Activated CD8-positive, alpha-beta memory T cell treated with anti-CD3 and anti-CD28 coated beads for 48 hours (primary cell): ENCODE results near the gene FMO4.
"Not testable (repeated sequence)": the region's sequence is repeated elsewhere in the genome, so short reads cannot be mapped to it uniquely, and the experiment has no call there.

Experiments
- DNase-seq, 3 experiments: peaks; one replicate each; pipeline ENCODE4 v3.0.0-alpha.2; 2020; ENCODE audit warnings: low read depth in 2 of 3, low spot score in 2 of 3

Gene FMO4

GRCh38 chr1:171313835-171314320 lies at the start of gene FMO4:
Gene FMO4 (plus strand): TSS chr1:171314183. CDS start chr1:171319826, 5,643 bp downstream.
- peak; percentile 20 to 48 (median 37) for DNase-seq

- no peak for DNase-seq
These were observed 48.3 kb upstream of the FMO4 start for GRCh38 chr1:171265686-171266085.

- no peak for DNase-seq
These were observed 47.1 kb upstream of the FMO4 start for GRCh38 chr1:171266930-171267329.

GRCh38 chr1:171267391-171267790 lies 46.6 kb upstream of the FMO4 start:
- no peak for DNase-seq

GRCh38 chr1:171270806-171271205 lies 43.2 kb upstream of the FMO4 start:
- DNase-seq: no peak

GRCh38 chr1:171277534-171277933 lies 36.4 kb upstream of the FMO4 start:
- no peak for DNase-seq

- no peak for DNase-seq
These were observed 34.7 kb upstream of the FMO4 start for GRCh38 chr1:171279234-171279633.

GRCh38 chr1:171279678-171280077 lies 34.3 kb upstream of the FMO4 start:
- no peak for DNase-seq

- DNase-seq: no peak
These were observed 33.4 kb upstream of the FMO4 start for GRCh38 chr1:171280599-171280998.

GRCh38 chr1:171286032-171286705 lies 27.8 kb upstream of the FMO4 start:
- no peak for DNase-seq

- DNase-seq: no peak
These were observed 23.4 kb upstream of the FMO4 start for GRCh38 chr1:171290621-171291020.

GRCh38 chr1:171292799-171293198 lies 21.2 kb upstream of the FMO4 start:
- DNase-seq: no peak

GRCh38 chr1:171295383-171295782 lies 18.6 kb upstream of the FMO4 start:
- DNase-seq: not testable (repeated sequence)

- no peak for DNase-seq
These were observed 18.2 kb upstream of the FMO4 start for GRCh38 chr1:171295821-171296220.

GRCh38 chr1:171296897-171297296 lies 17.1 kb upstream of the FMO4 start:
- no peak for DNase-seq

GRCh38 chr1:171298696-171299095 lies 15.3 kb upstream of the FMO4 start:
- no peak for DNase-seq

GRCh38 chr1:171299342-171299741 lies 14.6 kb upstream of the FMO4 start:
- no peak for DNase-seq

GRCh38 chr1:171300401-171300800 lies 13.6 kb upstream of the FMO4 start:
- DNase-seq: no peak

- DNase-seq: no peak
These were observed 3.3 kb upstream of the FMO4 start for GRCh38 chr1:171310661-171311087.

- DNase-seq: no peak
These were observed 2.0 kb upstream of the FMO4 start for GRCh38 chr1:171311771-171312558.

GRCh38 chr1:171313319-171313834 lies 606 bp upstream of the FMO4 start:
- DNase-seq: no peak

GRCh38 chr1:171329251-171329650 lies 15.3 kb downstream of the FMO4 start:
- no peak for DNase-seq
